Esophagus (tissue), 2 donors: ENCODE results near the gene AFAP1L1. TPM values are rescaled to one million over a fixed set of nuclear protein-coding genes. Genes with fewer than 3 reads are reported as not detected.

Experiments
- H3K27ac ChIP-seq, 2 donors: one replicate each; pipeline ENCODE4 v1.5.1; 2013; ENCODE audit warnings: low read depth in 2 of 2, mild to moderate bottlenecking in 2 of 2, inconsistent platforms in 1 of 2, low read length in 1 of 2, moderate library complexity in 1 of 2
- H3K27me3 ChIP-seq, 2 donors: one replicate each; pipeline ENCODE4 v1.6.1; 2013; ENCODE audit warnings: low read length in 2 of 2, control low read depth in 1 of 2, mild to moderate bottlenecking in 1 of 2; ENCODE audit not compliant: insufficient read depth in 2 of 2, control insufficient read depth in 1 of 2
- H3K36me3 ChIP-seq, 2 donors: one replicate each; pipeline ENCODE4 v1.6.1; 2013; ENCODE audit warnings: low read length in 1 of 2; ENCODE audit not compliant: control insufficient read depth in 2 of 2, insufficient read depth in 2 of 2
- H3K4me1 ChIP-seq, 2 donors: one replicate each; pipeline ENCODE4 v1.6.1; 2013; ENCODE audit warnings: low read length in 1 of 2; ENCODE audit not compliant: control insufficient read depth in 2 of 2, insufficient read depth in 2 of 2
- H3K4me3 ChIP-seq, 2 donors: one replicate each; pipeline ENCODE4 v1.5.1; 2013; ENCODE audit warnings: low read length in 2 of 2, mild to moderate bottlenecking in 2 of 2, low read depth in 1 of 2, moderate library complexity in 1 of 2
- H3K9me3 ChIP-seq, 2 donors: one replicate each; pipeline ENCODE4 v1.6.1; 2013; ENCODE audit warnings: mild to moderate bottlenecking in 2 of 2, low read depth in 1 of 2, low read length in 1 of 2, moderate library complexity in 1 of 2; ENCODE audit not compliant: control insufficient read depth in 2 of 2, insufficient read depth in 1 of 2
- WGBS, 2 donors: extraction: QIAGEN DNeasy Blood & Tissue Kit; methylation state at CpG; one replicate each; pipeline ENCODE4 v1.1.7; 2013; 5-methylcytosine and 5-hydroxymethylcytosine counted together
- polyA plus RNA-seq, 2 donors: library from polyadenylated mRNA; stranded (reverse); fragments of 200-250 nt; gene quantifications; one replicate each; pipeline ENCODE4 v1.2.3, GENCODE V29; 2013
- donor health status: healthy with polysubstance abuse.
- donor health status: Bipolar disorder and iron deficiency.

The AFAP1L1 gene
- polyA plus RNA-seq, 2 donors, result 2.1 to 2.6 TPM

GRCh38 chr5:149349382-149349781, 77.7 kb downstream of the AFAP1L1 start:
- WGBS, 2 donors, result 79 to 92% methylated on average over 4 of the region's 4 CpGs
- H3K36me3 ChIP-seq, result peaks cover 2 to 10% of the 10 kb centered on the region in 2 donors
- no peaks in the 10 kb centered on the region for H3K9me3 ChIP-seq
- H3K4me3 ChIP-seq, result no peak overlapping the region
- no peaks in the 10 kb centered on the region for H3K4me1 ChIP-seq
- H3K27me3 ChIP-seq, result no peaks in the 10 kb centered on the region
- H3K27ac ChIP-seq, result no peak overlapping the region

GRCh38 chr5:149352169-149352568, 80.5 kb downstream of the AFAP1L1 start:
- Histone ChIP-seq H3K4me3 (no peak overlapping the region), H3K27me3 (no peaks in the 10 kb centered on the region), H3K36me3 (peaks cover 2 to 10% of the 10 kb centered on the region in 2 donors), H3K27ac (no peak overlapping the region), H3K4me1 (no peaks in the 10 kb centered on the region), H3K9me3 (no peaks in the 10 kb centered on the region)
- 77 to 86% methylated on average over 4 of the region's 4 CpGs for WGBS, 2 donors

GRCh38 chr5:149353911-149354310, 82.3 kb downstream of the AFAP1L1 start:
- Histone ChIP-seq H3K9me3 (no peaks in the 10 kb centered on the region), H3K36me3 (peaks cover 2 to 9% of the 10 kb centered on the region in 2 donors), H3K4me1 (peaks cover 0 to 5% of the 10 kb centered on the region in 2 donors), H3K27me3 (no peaks in the 10 kb centered on the region), H3K4me3 (no peak overlapping the region), H3K27ac (no peak overlapping the region)
- WGBS, 2 donors, result 88 to 89% methylated on average over 2 of the region's 2 CpGs

- H3K36me3 ChIP-seq, result peaks cover 2 to 4% of the 10 kb centered on the region in 2 donors
- WGBS, 2 donors, result 92 to 94% methylated on average over 1 of the region's 1 CpG
- no peaks in the 10 kb centered on the region for H3K9me3 ChIP-seq
- no peak overlapping the region for H3K4me3 ChIP-seq
- no peak overlapping the region for H3K27ac ChIP-seq
- no peaks in the 10 kb centered on the region for H3K27me3 ChIP-seq
- peaks cover 3 to 5% of the 10 kb centered on the region in 2 donors for H3K4me1 ChIP-seq
Measured at GRCh38 chr5:149355688-149356087, 84.0 kb downstream of the AFAP1L1 start.

- Histone ChIP-seq H3K4me3 (no peak overlapping the region), H3K27ac (peak overlapping the region in 1 of 2 donors; percentile 7), H3K27me3 (no peaks in the 10 kb centered on the region), H3K9me3 (no peaks in the 10 kb centered on the region), H3K36me3 (peaks cover 0 to under 1% of the 10 kb centered on the region in 2 donors), H3K4me1 (peaks cover 3 to 5% of the 10 kb centered on the region in 2 donors)
- WGBS, 2 donors, result 91 to 96% methylated on average over 8 of the region's 8 CpGs
Measured at GRCh38 chr5:149356391-149356790, 84.7 kb downstream of the AFAP1L1 start.

- H3K36me3 ChIP-seq, result no peaks in the 10 kb centered on the region
- WGBS, 2 donors, result 2% methylated on average over 42 to 61 of the region's 61 CpGs
- H3K4me1 ChIP-seq, result peaks cover 3 to 5% of the 10 kb centered on the region in 2 donors
- H3K4me3 ChIP-seq, result peak within 1 kb of the TSS; percentile 66 to 68
- no peaks in the 10 kb centered on the region for H3K9me3 ChIP-seq
- peak within 1 kb of the TSS; percentile 52 to 62 for H3K27ac ChIP-seq
- no peaks in the 10 kb centered on the region for H3K27me3 ChIP-seq
Measured at GRCh38 chr5:149357370-149358293, 86.0 kb downstream of the AFAP1L1 start, which contains the start of gene PCYOX1L. PCYOX1L (plus strand) TSS chr5:149358046; CDS start chr5:149358069, 23 bp downstream.

- peak overlapping the region; percentile 52 to 62 for H3K27ac ChIP-seq
- no peaks in the 10 kb centered on the region for H3K27me3 ChIP-seq
- H3K4me1 ChIP-seq, result peaks cover 3 to 5% of the 10 kb centered on the region in 2 donors
- no peaks in the 10 kb centered on the region for H3K9me3 ChIP-seq
- H3K4me3 ChIP-seq, result peak overlapping the region; percentile 66 to 68
- H3K36me3 ChIP-seq, result no peaks in the 10 kb centered on the region
- 0 to 1% methylated on average over 18 of the region's 18 CpGs for WGBS, 2 donors
Measured at GRCh38 chr5:149358294-149358651, 86.6 kb downstream of the AFAP1L1 start.

- 79 to 81% methylated on average over 8 of the region's 8 CpGs for WGBS, 2 donors
- Histone ChIP-seq H3K4me1 (peaks cover 3 to 5% of the 10 kb centered on the region in 2 donors), H3K27ac (no peak overlapping the region), H3K4me3 (no peak overlapping the region), H3K27me3 (no peaks in the 10 kb centered on the region), H3K9me3 (no peaks in the 10 kb centered on the region), H3K36me3 (no peaks in the 10 kb centered on the region)
Measured at GRCh38 chr5:149358868-149359495, 87.3 kb downstream of the AFAP1L1 start.

- H3K9me3 ChIP-seq, result no peaks in the 10 kb centered on the region
- no peaks in the 10 kb centered on the region for H3K36me3 ChIP-seq
- 82 to 89% methylated on average over 1 of the region's 1 CpG for WGBS, 2 donors
- peaks cover 3 to 5% of the 10 kb centered on the region in 2 donors for H3K4me1 ChIP-seq
- no peak overlapping the region for H3K27ac ChIP-seq
- H3K27me3 ChIP-seq, result no peaks in the 10 kb centered on the region
- no peak overlapping the region for H3K4me3 ChIP-seq
Measured at GRCh38 chr5:149360272-149360671, 88.6 kb downstream of the AFAP1L1 start.
